ENCODE measurements around the gene PHACTR2. TPM values are rescaled to one million over a fixed set of nuclear protein-coding genes. Genes with fewer than 3 reads are reported as not detected.
"Not testable (repeated sequence)": the region's sequence is repeated elsewhere in the genome, so short reads cannot be mapped to it uniquely, and the experiment has no call there.

The PHACTR2 gene
- polyA plus RNA-seq, 10 donors, result 26.6 to 48.8 (median 37.5) TPM

- DNase-seq, result no peak
Measured at GRCh38 chr6:143806282-143807102, 128.7 kb downstream of the PHACTR2 start.

GRCh38 chr6:143807103-143807772 lies 129.5 kb downstream of the PHACTR2 start:
- DNase-seq, result no peak

GRCh38 chr6:143810745-143811144 lies 133.0 kb downstream of the PHACTR2 start:
- no peak for DNase-seq

GRCh38 chr6:143811501-143812157 lies 133.9 kb downstream of the PHACTR2 start:
- peak; percentile 50 to 83 (median 52) for DNase-seq

- no peak for DNase-seq
Measured at GRCh38 chr6:143817621-143818020, 139.9 kb downstream of the PHACTR2 start.

GRCh38 chr6:143821359-143821758 lies 143.6 kb downstream of the PHACTR2 start:
- DNase-seq, result no peak

- DNase-seq, result peak in 1 of 3 donors; percentile 24
Measured at GRCh38 chr6:143822584-143823024, 144.8 kb downstream of the PHACTR2 start.

GRCh38 chr6:143823548-143823947 lies 145.8 kb downstream of the PHACTR2 start:
- DNase-seq, result peak in 1 of 3 donors; percentile 31

GRCh38 chr6:143828572-143828971 lies 150.8 kb downstream of the PHACTR2 start:
- DNase-seq, result peak in 1 of 3 donors; percentile 46

- no peak for DNase-seq
Measured at GRCh38 chr6:143836150-143836549, 158.4 kb downstream of the PHACTR2 start.

- DNase-seq, result no peak
Measured at GRCh38 chr6:143838395-143838794, 160.6 kb downstream of the PHACTR2 start.

- peak in 1 of 3 donors; percentile 54 for DNase-seq
Measured at GRCh38 chr6:143839196-143839595, 161.4 kb downstream of the PHACTR2 start.

GRCh38 chr6:143840595-143841265 lies 163.0 kb downstream of the PHACTR2 start:
- no peak for DNase-seq

- no peak for DNase-seq
Measured at GRCh38 chr6:143842461-143842901, 164.7 kb downstream of the PHACTR2 start.

GRCh38 chr6:143842902-143843676 lies 165.3 kb downstream of the PHACTR2 start, which contains the start of gene LTV1:
Gene LTV1 (plus strand): TSS chr6:143843338. CDS start chr6:143843478, 140 bp downstream.
- DNase-seq, result peak; percentile 97 to 99 (median 98)

GRCh38 chr6:143843677-143843999 lies 165.9 kb downstream of the PHACTR2 start:
- peak in 1 of 3 donors; percentile 40 for DNase-seq

GRCh38 chr6:143844006-143844405 lies 166.2 kb downstream of the PHACTR2 start:
- DNase-seq, result no peak

- DNase-seq, result no peak
Measured at GRCh38 chr6:143845033-143845432, 167.3 kb downstream of the PHACTR2 start.

- DNase-seq, result not testable (repeated sequence)
Measured at GRCh38 chr6:143851706-143852105, 173.9 kb downstream of the PHACTR2 start.

- not testable (repeated sequence) for DNase-seq
Measured at GRCh38 chr6:143855057-143855456, 177.3 kb downstream of the PHACTR2 start.

GRCh38 chr6:143856762-143857161 lies 179.0 kb downstream of the PHACTR2 start:
- not testable (repeated sequence) for DNase-seq

All from muscle of back (tissue), 11 donors.